ENCODE results near the gene RAET1E.
"Not testable (repeated sequence)": the region's sequence is repeated elsewhere in the genome, so short reads cannot be mapped to it uniquely, and the experiment has no call there.

The RAET1E gene

GRCh38 chr6:149860834-149861602 is 36.9 kb downstream of the RAET1E start:
- no peak for DNase-seq

- no peak for DNase-seq
Observed at GRCh38 chr6:149860513-149860833, 37.4 kb downstream of the RAET1E start.

- no peak for DNase-seq
Observed at GRCh38 chr6:149859938-149860337, 38.0 kb downstream of the RAET1E start.

- peak in 1 of 3 donors; percentile 29 for DNase-seq
Observed at GRCh38 chr6:149859368-149859767, 38.5 kb downstream of the RAET1E start.

- DNase-seq, result no peak
Observed at GRCh38 chr6:149857541-149857940, 40.4 kb downstream of the RAET1E start.

- DNase-seq, result no peak
Observed at GRCh38 chr6:149856256-149856994, 41.5 kb downstream of the RAET1E start.

- no peak for DNase-seq
Observed at GRCh38 chr6:149855741-149856140, 42.2 kb downstream of the RAET1E start.

GRCh38 chr6:149855040-149855654 is 42.8 kb downstream of the RAET1E start:
- DNase-seq, result no peak

- no peak for DNase-seq
Observed at GRCh38 chr6:149854532-149854931, 43.4 kb downstream of the RAET1E start.

- DNase-seq, result not testable (repeated sequence)
Observed at GRCh38 chr6:149854017-149854416, 43.9 kb downstream of the RAET1E start.

- DNase-seq, result no peak
Observed at GRCh38 chr6:149852881-149853280, 45.0 kb downstream of the RAET1E start.

GRCh38 chr6:149852180-149852579 is 45.7 kb downstream of the RAET1E start:
- DNase-seq, result peak; percentile 83 to 93 (median 88)

GRCh38 chr6:149851461-149852110 is 46.3 kb downstream of the RAET1E start:
- DNase-seq, result peak in 1 of 3 donors; percentile 36

GRCh38 chr6:149848343-149848742 is 49.6 kb downstream of the RAET1E start:
- not testable (repeated sequence) for DNase-seq

All from suppressor macrophage treated with lipopolysaccharide for 1 hour (primary cell).